ENCODE measurements around the gene GPR45. TPM values are rescaled to one million over a fixed set of nuclear protein-coding genes. Genes with fewer than 3 reads are reported as not detected.
"Not testable (repeated sequence)": the region's sequence is repeated elsewhere in the genome, so short reads cannot be mapped to it uniquely, and the experiment has no call there.

Gene GPR45
- not detected in 2 replicates for total RNA-seq

DNA sequence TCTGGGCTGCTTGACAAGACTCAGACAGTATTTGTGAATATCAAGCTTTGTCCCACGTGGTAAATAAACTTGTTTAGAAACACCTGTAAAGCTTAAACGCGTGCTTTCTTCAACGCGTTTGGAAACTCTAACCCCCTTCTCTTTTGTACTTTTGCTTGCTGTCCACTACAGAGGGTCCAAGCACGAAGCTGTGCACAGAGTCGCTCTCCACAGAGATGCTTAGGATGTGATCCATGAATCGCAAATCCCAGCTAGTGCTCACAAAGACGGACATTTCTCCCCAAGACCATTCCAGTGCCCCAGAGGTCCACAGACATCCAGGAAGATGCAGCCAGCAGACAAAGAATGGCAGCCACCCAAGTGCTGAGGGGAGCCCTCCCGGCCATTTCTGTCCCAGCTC lies at the start of gene GPR45:
TSS of gene GPR45 (plus strand) at position 301 of the 400 bp plus-strand sequence. CDS start 116 bp downstream, outside the sequence.
- intact Hi-C loops (cut with micrococcal nuclease): no loop called here

GRCh38 chr2:105194022-105194675 lies 47.4 kb upstream of the GPR45 start:
- intact Hi-C loops (cut with micrococcal nuclease): no loop called here

- intact Hi-C loops (cut with micrococcal nuclease): no loop called here
Observed at GRCh38 chr2:105196651-105197050, 44.9 kb upstream of the GPR45 start.

DNA sequence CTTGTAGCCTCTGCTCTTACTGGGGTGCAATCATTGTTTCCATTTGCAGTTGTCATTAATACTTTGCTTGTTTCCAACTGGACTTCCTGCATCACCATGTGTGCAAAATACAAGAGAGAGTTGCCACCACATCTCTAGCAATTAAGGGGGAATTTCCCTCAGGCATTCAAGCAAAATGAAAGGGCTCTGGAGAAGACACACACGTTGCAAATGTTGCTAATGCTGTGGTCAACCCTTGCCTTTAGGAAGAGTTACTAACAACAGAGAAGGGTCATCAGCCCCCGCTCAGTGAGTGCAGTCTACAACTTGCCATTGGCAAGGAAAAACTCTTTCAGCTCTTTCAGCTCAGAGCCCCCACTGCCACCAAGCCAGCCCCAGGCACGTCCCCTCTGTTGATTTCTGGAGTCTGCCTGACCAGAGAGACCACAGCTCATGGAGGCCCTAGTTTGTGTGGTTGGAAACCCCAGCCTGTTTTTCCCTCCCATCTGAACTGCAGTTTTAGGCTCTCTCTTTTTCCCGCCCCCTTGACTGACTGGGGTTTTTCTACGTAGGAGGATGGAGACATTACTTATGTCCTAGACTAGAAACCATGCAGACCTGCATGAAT lies 25.9 kb upstream of the GPR45 start:
- intact Hi-C loops (cut with micrococcal nuclease): no loop called here

DNA sequence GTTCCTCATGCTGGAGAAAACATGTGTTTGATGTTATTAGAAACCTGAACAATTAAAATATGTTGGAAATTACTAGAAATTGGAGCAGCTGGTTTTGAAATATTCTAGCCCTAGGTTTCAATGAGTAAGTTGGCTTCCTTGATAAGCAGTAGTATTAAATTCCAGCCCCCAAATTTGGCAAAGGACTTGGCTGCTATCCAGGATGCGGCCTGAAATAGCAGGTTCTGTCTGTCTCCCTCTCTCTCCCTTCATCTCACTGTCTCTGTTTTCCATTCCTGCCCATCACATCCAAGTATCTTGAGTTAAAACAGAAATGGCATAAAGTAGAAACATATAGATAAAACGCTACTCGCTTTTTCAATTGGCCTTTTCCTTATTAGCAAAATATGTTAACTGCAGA lies 20.9 kb upstream of the GPR45 start:
- intact Hi-C loops (cut with micrococcal nuclease): no loop called here

GRCh38 chr2:105224444-105224843 lies 17.1 kb upstream of the GPR45 start:
- intact Hi-C loops (cut with micrococcal nuclease): no loop called here

- intact Hi-C loops (cut with micrococcal nuclease): loop anchor here (10.0 kb wide), 1 partner anchor 366 kb away; no protein-coding TSS in a partner anchor
Observed at GRCh38 chr2:105231232-105231619, 10.3 kb upstream of the GPR45 start.

GRCh38 chr2:105235388-105236059 lies 6.0 kb upstream of the GPR45 start:
- intact Hi-C loops (cut with micrococcal nuclease): loop anchor here (1.0 to 10.0 kb wide), 3 partner anchors 121 to 371 kb away; partner anchors contain the start of gene MRPS9

GRCh38 chr2:105236060-105236424 lies 5.5 kb upstream of the GPR45 start:
- intact Hi-C loops (cut with micrococcal nuclease): loop anchor here (5.0 to 10.0 kb wide), 2 partner anchors 199 to 371 kb away; partner anchors contain the start of gene MRPS9

DNA sequence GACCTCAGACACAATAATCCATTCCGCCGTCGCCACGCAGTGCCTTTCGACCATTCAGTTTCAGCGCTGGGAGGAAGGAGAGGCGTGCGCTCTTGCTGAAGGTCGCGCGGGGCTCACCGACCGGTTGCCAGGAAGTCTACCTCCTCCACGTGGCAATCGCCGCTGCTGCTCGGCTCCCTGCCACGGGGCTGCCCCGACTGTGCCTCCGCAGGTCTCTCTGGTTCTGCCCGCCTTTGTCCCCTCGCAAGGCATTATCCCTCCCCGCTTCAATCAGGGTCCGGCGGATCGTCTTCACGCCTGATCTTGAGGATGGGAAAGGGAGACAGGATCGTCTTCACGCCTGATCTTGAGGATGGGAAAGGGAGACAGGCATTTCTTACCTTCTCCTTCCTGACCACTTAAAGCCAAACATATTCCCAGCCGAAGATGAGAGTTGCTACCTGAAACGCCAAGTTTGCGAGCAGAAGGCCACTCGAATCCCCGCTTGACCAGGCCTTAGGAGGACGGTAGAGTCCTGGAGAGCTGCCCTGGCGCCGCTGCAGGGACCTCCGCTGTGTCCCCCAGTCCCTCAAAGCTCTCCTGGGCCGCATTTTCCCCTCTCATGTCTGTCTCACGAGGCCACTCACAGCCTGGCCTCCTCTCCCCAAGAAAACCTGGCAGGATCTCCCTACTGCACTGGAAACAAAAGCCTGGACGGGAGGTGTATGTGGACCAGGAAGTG lies 4.3 kb upstream of the GPR45 start:
- intact Hi-C loops (cut with micrococcal nuclease): loop anchor here (5.0 to 10.0 kb wide), 2 partner anchors 200 to 372 kb away; partner anchors contain the start of gene MRPS9

- intact Hi-C loops (cut with micrococcal nuclease): loop anchor here (5.0 to 10.0 kb wide), 2 partner anchors 201 to 374 kb away; partner anchors contain the start of gene MRPS9
Observed at GRCh38 chr2:105238664-105239240, 2.8 kb upstream of the GPR45 start.

GRCh38 chr2:105239924-105240323 lies 1.6 kb upstream of the GPR45 start:
- intact Hi-C loops (cut with micrococcal nuclease): loop anchor here (5.0 to 10.0 kb wide), 2 partner anchors 203 to 375 kb away; partner anchors contain the start of gene MRPS9

- intact Hi-C loops (cut with micrococcal nuclease): no loop called here
Observed at GRCh38 chr2:105242286-105242993, 897 bp downstream of the GPR45 start.

GRCh38 chr2:105243961-105244360 lies 2.4 kb downstream of the GPR45 start:
- intact Hi-C loops (cut with micrococcal nuclease): no loop called here

- intact Hi-C loops (cut with micrococcal nuclease): no loop called here
Observed at GRCh38 chr2:105244451-105244850, 2.9 kb downstream of the GPR45 start.

- intact Hi-C loops (cut with micrococcal nuclease): no loop called here
Observed at GRCh38 chr2:105248316-105249070, 7.0 kb downstream of the GPR45 start.

- intact Hi-C loops (cut with micrococcal nuclease): no loop called here
Observed at GRCh38 chr2:105249181-105249580, 7.6 kb downstream of the GPR45 start.

DNA sequence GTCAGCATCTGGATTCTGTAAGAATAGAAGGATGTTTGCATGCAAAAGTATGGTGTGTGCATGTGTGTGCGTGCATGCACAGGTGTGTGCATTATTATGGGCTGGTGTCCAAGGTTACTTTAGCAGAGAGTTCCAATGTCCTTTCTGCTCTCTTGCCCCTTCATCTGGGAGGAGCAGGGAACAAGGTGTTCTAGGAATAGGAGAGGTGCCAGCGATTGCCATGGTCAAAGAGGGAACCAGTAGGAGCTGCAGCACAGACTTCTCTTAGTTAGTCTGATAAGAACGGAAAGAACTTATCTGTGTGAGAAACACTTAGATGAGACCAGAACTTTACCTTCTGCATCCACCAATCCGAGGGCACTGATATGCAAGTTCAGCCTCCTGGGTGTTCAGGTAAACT lies 8.3 kb downstream of the GPR45 start:
- intact Hi-C loops (cut with micrococcal nuclease): no loop called here

DNA sequence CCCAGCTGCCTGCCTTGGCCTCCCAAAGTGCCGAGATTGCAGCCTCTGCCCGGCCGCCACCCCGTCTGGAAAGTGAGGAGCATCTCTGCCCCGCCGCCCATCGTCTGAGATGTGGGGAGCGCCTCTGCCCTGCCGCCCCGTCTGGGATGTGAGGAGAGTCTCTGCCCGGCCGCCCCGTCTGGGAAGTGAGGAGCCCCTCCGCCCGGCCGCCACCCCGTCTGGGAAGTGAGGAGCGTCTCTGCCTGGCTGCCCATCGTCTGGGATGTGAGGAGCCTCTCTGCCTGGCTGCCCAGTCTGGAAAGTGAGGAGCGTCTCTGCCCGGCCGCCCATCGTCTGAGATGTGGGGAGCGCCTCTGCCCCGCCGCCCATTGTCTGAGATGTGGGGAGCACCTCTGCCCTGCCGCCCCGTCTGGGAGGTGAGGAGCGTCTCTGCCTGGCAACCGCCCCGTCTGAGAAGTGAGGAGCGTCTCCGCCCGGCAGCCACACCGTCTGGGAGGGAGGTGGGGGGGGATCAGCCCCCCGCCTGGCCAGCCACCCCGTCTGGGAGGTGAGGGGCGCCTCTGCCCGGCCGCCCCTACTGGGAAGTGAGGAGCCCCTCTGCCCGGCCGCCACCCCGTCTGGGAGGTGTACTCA lies 9.6 kb downstream of the GPR45 start:
- intact Hi-C loops (cut with micrococcal nuclease): not testable (repeated sequence)
